Erythroblast (primary cell): Measurements from ENCODE around the gene AGTRAP.

Experiments
- DNase-seq, 2 experiments: peaks; one replicate each; lab custom pipeline; 2025; lab: John Stamatoyannopoulos, UW
- GATA1 ChIP-seq: IDR thresholded peaks from 2 replicates; pipeline ENCODE4 v1.6.1; 2011; ENCODE audit warnings: low read depth, mild to moderate bottlenecking, control low read depth, low read length, moderate library complexity
- POLR2A ChIP-seq: IDR thresholded peaks from 2 replicates; pipeline ENCODE4 v1.6.1; 2011; ENCODE audit warnings: mild to moderate bottlenecking, low read length

AGTRAP gene

GRCh38 chr1:11719313-11720032 lies 16.5 kb upstream of the AGTRAP start:
- DNase-seq, result peak; percentile 74 to 86
- no peak for TF ChIP-seq POLR2A

GRCh38 chr1:11720033-11720376 lies 15.9 kb upstream of the AGTRAP start:
- no peak for DNase-seq
- TF ChIP-seq GATA1 (no peak), POLR2A (no peak)

GRCh38 chr1:11720525-11720924 lies 15.4 kb upstream of the AGTRAP start:
- no peak for TF ChIP-seq GATA1
- TF ChIP-seq POLR2A, result no peak

GRCh38 chr1:11721311-11721710 lies 14.6 kb upstream of the AGTRAP start:
- no peak for TF ChIP-seq POLR2A
- no peak for DNase-seq

More at GRCh38 chr1:11720525-11720924, 15.4 kb upstream of the AGTRAP start:
- DNase-seq, result no peak

GRCh38 chr1:11722538-11722937 lies 13.4 kb upstream of the AGTRAP start:
- DNase-seq, result no peak
- TF ChIP-seq POLR2A (no peak), GATA1 (no peak)

GRCh38 chr1:11725616-11726015 lies 10.3 kb upstream of the AGTRAP start:
- no peak for DNase-seq
- TF ChIP-seq POLR2A, result no peak
- TF ChIP-seq GATA1, result no peak

GRCh38 chr1:11727119-11727518 lies 8.8 kb upstream of the AGTRAP start:
- no peak for DNase-seq
- TF ChIP-seq POLR2A, result no peak
- no peak for TF ChIP-seq GATA1

- no peak for DNase-seq
- TF ChIP-seq GATA1 (no peak), POLR2A (no peak)
Observed at GRCh38 chr1:11728126-11728806, 7.7 kb upstream of the AGTRAP start.

- TF ChIP-seq POLR2A (no peak), GATA1 (no peak)
- DNase-seq, result no peak
Observed at GRCh38 chr1:11729155-11729497, 6.8 kb upstream of the AGTRAP start.

GRCh38 chr1:11729498-11730428 lies 6.2 kb upstream of the AGTRAP start:
- TF ChIP-seq POLR2A (no peak), GATA1 (no peak)
- no peak for DNase-seq

GRCh38 chr1:11730429-11730891 lies 5.5 kb upstream of the AGTRAP start:
- DNase-seq, result no peak
- TF ChIP-seq POLR2A (no peak), GATA1 (no peak)

- DNase-seq, result peak in 1 of 2 experiments; percentile 29
Observed at GRCh38 chr1:11731691-11732283, 4.1 kb upstream of the AGTRAP start.

GRCh38 chr1:11733306-11733705 lies 2.6 kb upstream of the AGTRAP start:
- no peak for TF ChIP-seq POLR2A
- DNase-seq, result no peak

More at GRCh38 chr1:11731691-11732283, 4.1 kb upstream of the AGTRAP start:
- no peak for TF ChIP-seq POLR2A

- TF ChIP-seq POLR2A, result no peak
- TF ChIP-seq GATA1, result no peak
- no peak for DNase-seq
Observed at GRCh38 chr1:11735531-11735853, 444 bp upstream of the AGTRAP start.
